ENCODE results near the gene COX17.

Gene COX17

GRCh38 chr3:119620899-119621298 lies 56.3 kb downstream of the COX17 start:
- no peak for DNase-seq (ENCODE audit: low spot score)
